Keratinocyte (primary cell): Measurements from ENCODE around the gene GNPTAB. TPM values are rescaled to one million over a fixed set of nuclear protein-coding genes. Genes with fewer than 3 reads are reported as not detected.

Source experiments
- DNase-seq: peaks from one replicate; pipeline ENCODE4 v3.0.0-alpha.2; 2011; ENCODE audit warnings: low read depth, missing footprints, low spot score
- FAIRE-seq: peaks from 2 replicates; lab custom pipeline; 2011; peaks lifted over from hg19 to GRCh38; lab: Jason Lieb, UNC
- H2AFZ ChIP-seq: 2 replicates; pipeline ENCODE4 v1.6.0; 2012; ENCODE audit warnings: low read length, control low read depth, inconsistent platforms; ENCODE audit not compliant: control insufficient read depth
- H3K27ac ChIP-seq: 2 replicates; pipeline ENCODE4 v1.5.1; 2011; ENCODE audit warnings: low read length; ENCODE audit not compliant: control insufficient read depth, insufficient read depth
- H3K27me3 ChIP-seq: 3 replicates; pipeline ENCODE4 v1.6.0; 2011; ENCODE audit warnings: low read length; ENCODE audit not compliant: control insufficient read depth, insufficient read depth; ENCODE audit errors: extremely low read depth
- H3K36me3 ChIP-seq, 2 experiments: 2 replicates in 1 of 2; 3 replicates in 1 of 2; pipeline ENCODE4 v1.5.1; 2011; ENCODE audit warnings: low read length in 2 of 2, mild to moderate bottlenecking in 1 of 2; ENCODE audit not compliant: control insufficient read depth in 2 of 2, insufficient read depth in 2 of 2; ENCODE audit errors: extremely low read depth in 1 of 2
- H3K4me1 ChIP-seq: 3 replicates; pipeline ENCODE4 v1.5.1; 2011; ENCODE audit warnings: low read length; ENCODE audit not compliant: control insufficient read depth, insufficient read depth; ENCODE audit errors: extremely low read depth
- H3K4me2 ChIP-seq: 3 replicates; pipeline ENCODE4 v1.6.0; 2011; ENCODE audit warnings: low read depth, low read length; ENCODE audit not compliant: control insufficient read depth, insufficient read depth; ENCODE audit errors: extremely low read depth
- H3K4me3 ChIP-seq, 3 experiments: fragments of 200-600 bp in 1 of 3; sonication (generic) in 1 of 3; 2 replicates in 2 of 3; 3 replicates in 1 of 3; pipeline ENCODE4 v1.5.1; 2011 to 2016; ENCODE audit warnings: low read length in 3 of 3, mild to moderate bottlenecking in 3 of 3, control low read depth in 2 of 3, inconsistent platforms in 1 of 3, low read depth in 1 of 3, mixed read lengths in 1 of 3, mixed run types in 1 of 3, moderate library complexity in 1 of 3; ENCODE audit not compliant: control insufficient read depth in 2 of 3, insufficient read depth in 2 of 3; ENCODE audit errors: extremely low read depth in 1 of 3
- H3K79me2 ChIP-seq: 2 replicates; pipeline ENCODE4 v1.6.0; 2012; ENCODE audit warnings: low read length; ENCODE audit not compliant: control insufficient read depth, insufficient read depth
- H3K9ac ChIP-seq: 3 replicates; pipeline ENCODE4 v1.6.0; 2011; ENCODE audit warnings: low read length; ENCODE audit not compliant: control insufficient read depth, insufficient read depth; ENCODE audit errors: extremely low read depth
- H3K9me1 ChIP-seq: 3 replicates; pipeline ENCODE4 v1.6.0; 2011; ENCODE audit warnings: low read length; ENCODE audit not compliant: control insufficient read depth, insufficient read depth; ENCODE audit errors: extremely low read depth
- H3K9me3 ChIP-seq: 2 replicates; pipeline ENCODE4 v1.5.1; 2012; ENCODE audit warnings: low read depth, low read length; ENCODE audit not compliant: control insufficient read depth
- H4K20me1 ChIP-seq: 3 replicates; pipeline ENCODE4 v1.6.0; 2011; ENCODE audit warnings: low read length; ENCODE audit not compliant: control insufficient read depth, insufficient read depth; ENCODE audit errors: extremely low read depth
- CTCF ChIP-seq, 3 experiments: IDR thresholded peaks in 1 of 3; conservative IDR thresholded peaks in 1 of 3; optimal IDR thresholded peaks in 1 of 3; 2 replicates in 2 of 3; 3 replicates in 1 of 3; pipeline versions ENCODE3 to v1.5.1; 2011; ENCODE audit warnings: low read length in 3 of 3, mild to moderate bottlenecking in 3 of 3, moderate library complexity in 2 of 3, control low read depth in 1 of 3, inconsistent platforms in 1 of 3; ENCODE audit not compliant: insufficient read depth in 2 of 3; ENCODE audit errors: extremely low read depth in 1 of 3
- EZH2 ChIP-seq: IDR thresholded peaks from one replicate; pipeline ENCODE4 v1.6.1; 2012; ENCODE audit warnings: inconsistent platforms, mild to moderate bottlenecking, low read length, moderate library complexity
- dilution Hi-C: fragments of 300-500 bp; cut with MboI; formaldehyde crosslinking; loops from one replicate; pipeline ENCODE4 v1.7.0; 2020; ENCODE audit warnings: low sequenced_read_pairs; ENCODE audit not compliant: extremely low pct_ligation_motif_present
- polyA plus RNA-seq, 5 experiments: library from polyadenylated mRNA; depleted of rRNA in 3 of 5; stranded (reverse) in 3 of 5; stranded (forward) in 1 of 5; unstranded in 1 of 5; fragments of >200 nt; gene quantifications; 1 replicate in 1 of 5; 2 replicates in 3 of 5; 3 replicates in 1 of 5; pipeline versions ENCODE4 v1.2.1 to v1.2.3, GENCODE V29; 2011 to 2012; ENCODE audit warnings: missing spikeins in 2 of 5, low read depth in 1 of 5, low replicate concordance in 1 of 5

GNPTAB gene
- polyA plus RNA-seq, 1 donor (not counting 4 experiments of a cell fraction or from before 2014, with no cell fraction given) = 35.7 TPM

GRCh38 chr12:101707131-101707782, 123.5 kb downstream of the GNPTAB start:
- FAIRE-seq (no peak), DNase-seq (no peak)
- H3K4me1 ChIP-seq = no peaks in the 10 kb centered on the region
- peaks cover 4% of the 10 kb centered on the region for H3K79me2 ChIP-seq
- no peak overlapping the region for H3K4me2 ChIP-seq
- H2AFZ ChIP-seq = no peak overlapping the region
- H3K36me3 ChIP-seq = no peaks in the 10 kb centered on the region
- no peaks in the 10 kb centered on the region for H3K27me3 ChIP-seq
- TF ChIP-seq EZH2 (no peak), CTCF (optimal IDR thresholded peaks at IDR 0.05 in 1 of 3, IDR thresholded peaks at IDR 0.05 in 1 of 3, conservative IDR thresholded peaks at IDR 0.05 in 1 of 3; ENCODE audit: extremely low read depth in 1 of 3, insufficient read depth in 2 of 3, low read length in 3 of 3) (no peak)
- H3K9me3 ChIP-seq = no peaks in the 10 kb centered on the region
- dilution Hi-C loops = no loop called here
- no peak overlapping the region for H3K9ac ChIP-seq
- no peaks in the 10 kb centered on the region for H3K9me1 ChIP-seq
- H4K20me1 ChIP-seq = no peaks in the 10 kb centered on the region
- H3K4me3 ChIP-seq = no peak overlapping the region
- no peak overlapping the region for H3K27ac ChIP-seq

GRCh38 chr12:101706403-101706802, 124.4 kb downstream of the GNPTAB start:
- peaks cover 4% of the 10 kb centered on the region for H3K79me2 ChIP-seq

More at GRCh38 chr12:101706403-101706802, 124.4 kb downstream of the GNPTAB start:
- H3K9ac ChIP-seq = no peak overlapping the region
- H3K9me3 ChIP-seq = no peaks in the 10 kb centered on the region
- FAIRE-seq (no peak), DNase-seq (no peak)
- H3K27me3 ChIP-seq = no peaks in the 10 kb centered on the region
- H3K36me3 ChIP-seq = no peaks in the 10 kb centered on the region
- H3K4me1 ChIP-seq = no peaks in the 10 kb centered on the region
- dilution Hi-C loops = no loop called here
- TF ChIP-seq EZH2 = no peak
- TF ChIP-seq CTCF (optimal IDR thresholded peaks at IDR 0.05 in 1 of 3, IDR thresholded peaks at IDR 0.05 in 1 of 3, conservative IDR thresholded peaks at IDR 0.05 in 1 of 3; ENCODE audit: extremely low read depth in 1 of 3, insufficient read depth in 2 of 3, low read length in 3 of 3) = no peak
- no peaks in the 10 kb centered on the region for H4K20me1 ChIP-seq
- H3K4me2 ChIP-seq = no peak overlapping the region
- no peak overlapping the region for H3K4me3 ChIP-seq
- H3K27ac ChIP-seq = no peak overlapping the region
- no peaks in the 10 kb centered on the region for H3K9me1 ChIP-seq
- no peak overlapping the region for H2AFZ ChIP-seq
